NCI-H2227 treated with DMSO at 0.1 percent for 48 hours (cell line): Measurements from ENCODE around the gene PKD1.
A peak's percentile ranks its signal among the peaks of the same experiment; 100 is the strongest.
"Not testable (repeated sequence)": the region's sequence is repeated elsewhere in the genome, so short reads cannot be mapped to it uniquely, and the experiment has no call there.

Experiments
- DNase-seq: peaks from one replicate; lab custom pipeline; 2025; lab: John Stamatoyannopoulos, UW

PKD1 gene

DNA sequence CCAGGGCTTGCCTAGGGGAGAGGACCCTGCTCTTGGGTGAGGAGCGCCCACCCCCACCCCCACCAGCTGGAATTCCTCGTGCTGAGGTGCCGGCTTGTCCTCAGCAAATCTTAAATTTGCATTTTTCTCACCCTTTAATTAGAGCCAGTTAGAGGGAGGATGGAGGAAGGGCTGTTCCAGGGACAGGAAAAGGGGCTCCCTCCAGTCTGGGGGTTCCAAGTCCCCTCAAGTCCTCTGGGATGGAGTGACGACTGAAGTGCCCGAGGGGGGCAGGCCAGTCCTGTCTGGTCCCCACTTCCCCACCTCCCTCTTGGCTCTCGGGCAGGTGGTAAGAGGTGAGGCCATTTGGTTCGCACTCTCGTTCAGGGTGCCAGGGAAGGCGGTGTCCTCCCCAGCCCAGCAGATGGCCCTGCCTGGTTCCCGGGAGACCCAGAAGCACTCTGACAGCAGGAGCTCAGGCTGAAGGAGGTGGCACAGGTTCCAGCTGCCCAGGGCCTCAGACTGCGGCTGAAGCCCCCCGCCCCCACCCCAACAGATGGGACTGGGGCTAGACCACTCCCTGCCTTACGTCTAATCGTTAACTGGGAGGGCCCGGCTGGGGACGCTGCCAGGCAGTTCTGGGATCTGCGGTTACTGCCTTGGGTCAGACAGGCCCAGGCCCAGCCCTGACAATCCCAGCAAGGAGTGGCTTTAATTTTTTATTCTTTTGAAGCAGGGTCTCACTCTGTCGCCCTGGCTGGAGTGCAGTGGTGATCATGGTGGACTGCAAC, 14.9 kb upstream of the PKD1 start:
- DNase-seq, result no peak

DNA sequence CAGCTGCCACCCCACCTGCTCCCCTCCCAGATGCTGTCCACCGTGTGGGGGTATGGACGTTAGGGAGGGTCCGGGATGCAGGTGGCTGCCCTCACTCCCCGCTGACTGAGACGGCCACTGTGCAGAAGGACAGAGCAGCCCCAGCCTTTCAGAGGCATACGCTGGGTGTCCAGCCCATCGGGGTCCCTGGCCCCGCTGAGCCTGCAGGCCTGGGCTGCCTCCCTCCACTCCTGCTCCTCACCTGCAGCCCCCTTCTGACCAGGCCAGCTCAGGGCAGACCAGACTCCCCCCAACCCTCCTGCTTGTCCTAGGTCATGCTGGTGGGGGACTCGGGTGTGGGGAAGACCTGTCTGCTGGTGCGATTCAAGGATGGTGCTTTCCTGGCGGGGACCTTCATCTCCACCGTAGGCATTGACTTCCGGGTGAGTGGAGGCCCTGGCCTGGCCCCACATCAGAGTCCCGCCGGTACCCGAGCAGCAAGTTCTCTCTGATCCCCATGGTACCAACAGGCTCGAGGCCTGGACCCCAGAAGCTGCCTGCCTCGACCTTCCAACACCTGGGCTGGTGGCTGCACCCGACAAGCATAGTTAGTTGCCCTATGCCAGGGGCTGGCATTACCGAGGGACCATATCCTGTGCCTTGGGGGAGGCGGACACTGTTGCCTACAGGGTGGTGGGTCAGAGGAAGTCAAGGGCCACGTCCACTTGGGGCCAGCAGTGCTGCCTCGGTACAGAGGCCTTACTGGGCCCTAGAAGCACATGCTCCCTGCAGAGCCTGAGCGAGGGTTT, 14.1 kb upstream of the PKD1 start:
- DNase-seq, result no peak

DNA sequence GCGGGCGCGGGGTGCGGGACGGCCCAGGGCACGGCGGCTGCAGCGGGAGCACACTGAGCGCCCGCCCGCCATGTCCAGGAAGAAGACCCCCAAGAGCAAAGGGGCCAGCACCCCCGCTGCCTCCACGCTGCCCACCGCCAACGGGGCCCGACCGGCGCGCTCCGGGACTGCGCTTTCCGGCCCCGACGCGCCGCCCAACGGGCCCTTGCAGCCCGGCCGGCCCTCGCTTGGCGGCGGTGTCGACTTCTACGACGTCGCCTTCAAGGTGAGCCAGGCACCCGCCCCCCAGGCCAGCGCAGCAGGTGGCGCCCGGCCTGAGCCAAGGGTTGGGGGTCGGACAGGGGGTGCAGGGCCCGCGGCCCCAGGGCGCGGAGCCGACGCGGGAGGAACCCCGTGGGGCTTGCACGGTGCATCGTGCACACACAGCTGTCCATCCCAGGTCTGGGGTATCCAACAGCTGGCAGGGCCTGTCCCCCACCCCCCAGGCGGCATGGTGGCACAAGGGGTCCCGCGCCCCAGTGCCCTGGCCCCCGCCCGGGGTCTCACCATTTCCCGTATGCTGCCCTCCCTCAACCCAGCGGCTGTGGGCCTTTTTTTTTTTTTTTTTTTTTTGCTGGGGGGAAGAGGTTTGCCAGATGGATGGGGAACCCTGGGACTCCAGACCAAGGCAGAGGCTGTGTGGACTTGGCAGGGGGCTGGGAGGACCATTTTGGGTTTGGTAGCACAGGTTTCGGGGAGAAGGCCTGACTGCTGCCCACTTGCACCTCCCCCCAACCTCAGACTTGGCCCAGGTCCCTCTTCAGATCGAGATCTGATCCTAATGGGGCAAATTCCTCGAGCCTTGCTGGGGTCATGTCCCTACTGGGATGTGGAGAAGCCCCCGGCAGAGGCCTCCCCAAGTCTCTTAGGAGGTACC, 13.3 kb upstream of the PKD1 start:
- no peak for DNase-seq

DNA sequence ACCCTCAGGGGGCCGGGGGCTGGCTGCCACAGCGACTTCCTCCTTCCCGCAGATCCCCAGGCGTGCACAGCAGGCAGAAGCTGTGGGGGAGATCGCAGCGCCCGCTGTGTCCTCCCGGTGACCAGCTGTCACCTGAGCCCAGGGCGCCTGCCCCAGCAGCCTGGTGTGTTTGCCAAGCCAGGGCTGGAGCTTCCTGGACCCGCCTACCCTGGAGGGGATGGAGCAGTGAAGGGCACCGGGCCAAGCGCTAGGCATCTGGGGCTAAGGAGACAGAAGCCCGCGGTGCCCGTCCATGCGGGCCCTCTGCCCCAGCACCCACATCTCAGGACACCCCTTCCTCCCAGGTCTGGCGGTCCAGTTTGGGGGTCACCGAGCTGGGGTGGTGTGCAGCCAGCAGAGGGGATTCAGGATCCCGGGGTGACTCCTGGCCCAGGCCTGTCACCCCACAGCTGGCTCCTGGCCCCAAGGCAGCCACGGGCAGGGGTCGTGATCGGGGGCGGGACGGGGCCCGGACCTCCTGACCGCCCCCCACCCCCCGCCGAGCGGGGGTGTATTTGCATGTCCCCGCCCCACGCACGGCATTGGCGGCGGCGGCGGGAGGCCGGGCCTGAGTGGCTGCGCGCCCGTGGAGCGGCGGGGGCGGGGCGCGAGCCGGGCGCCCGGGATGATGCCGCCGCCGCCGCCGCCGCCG, 12.4 kb upstream of the PKD1 start, which contains the start of gene RAB26:
Gene RAB26 (plus strand): TSS at position 645 of the 691 bp plus-strand sequence. CDS start 159 bp downstream, outside the sequence.
- peak; percentile 13 for DNase-seq

GRCh38 chr16:2147378-2147777, 11.7 kb upstream of the PKD1 start:
- no peak for DNase-seq

GRCh38 chr16:2145843-2146242, 10.1 kb upstream of the PKD1 start:
- DNase-seq, result no peak

- no peak for DNase-seq
Observed at GRCh38 chr16:2143878-2144485, 8.3 kb upstream of the PKD1 start.

DNA sequence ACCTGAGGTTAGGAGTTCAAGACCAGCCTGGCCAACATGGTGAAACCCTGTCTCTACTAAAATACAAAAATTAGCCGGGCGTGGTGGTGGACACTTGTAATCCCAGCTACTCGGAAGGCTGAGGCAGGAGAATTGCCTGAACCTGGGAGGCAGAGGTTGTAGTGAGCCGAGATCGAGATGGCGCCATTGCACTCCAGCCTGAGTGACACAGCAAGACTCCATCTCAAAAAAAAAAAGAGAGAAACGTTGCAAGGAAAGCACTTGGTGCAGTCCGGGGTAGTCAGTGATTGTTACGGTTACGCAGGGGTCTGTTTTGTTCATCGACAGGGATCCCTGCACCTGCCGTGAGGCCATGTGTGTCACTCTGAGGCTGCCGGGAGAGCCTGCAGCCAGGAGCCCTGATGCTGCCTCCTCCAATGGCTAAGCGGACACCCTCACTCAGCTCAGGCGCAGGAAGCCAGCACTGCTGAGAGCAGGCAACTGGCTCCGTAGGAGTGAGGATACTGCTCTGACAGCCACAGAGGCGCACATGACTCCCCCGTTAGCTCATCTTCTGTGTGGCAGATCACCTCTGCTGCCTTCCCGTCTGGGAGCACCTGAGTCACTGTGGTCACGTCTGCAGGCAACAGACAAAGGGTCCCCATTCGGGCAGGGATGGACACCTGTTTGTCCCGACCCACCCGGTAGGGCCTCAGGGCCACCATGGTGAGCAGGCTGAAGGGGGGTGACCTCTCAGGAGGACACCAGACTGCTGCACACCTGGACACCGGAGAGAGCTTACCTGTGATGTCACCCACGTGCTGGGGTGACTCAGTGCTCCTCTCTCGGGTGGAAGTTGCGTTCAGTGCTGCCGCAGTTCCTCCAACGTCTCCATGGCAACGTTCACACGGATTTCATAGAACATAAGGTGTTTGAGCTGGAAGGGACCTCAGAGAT, 7.5 kb upstream of the PKD1 start:
- no peak for DNase-seq

DNA sequence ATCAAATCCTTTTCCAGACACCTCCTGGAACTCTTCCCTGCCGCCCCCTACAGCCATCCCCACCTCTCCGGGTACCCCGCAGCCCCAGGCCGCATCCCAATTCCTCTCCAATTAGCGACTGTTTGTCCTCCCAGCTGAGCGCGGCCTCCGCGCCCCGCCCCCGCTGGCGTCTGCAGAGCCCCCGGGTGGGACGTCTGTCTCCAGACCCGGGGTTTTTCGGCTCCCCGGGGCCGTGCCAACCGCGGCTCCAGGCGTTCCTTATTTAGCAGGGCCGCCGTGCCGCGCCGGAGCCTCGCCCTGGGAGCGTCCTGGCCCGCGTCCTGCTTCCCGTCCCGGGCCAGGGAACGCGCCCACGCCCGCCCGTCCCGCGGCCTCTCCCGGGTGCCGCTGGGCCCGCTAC, 627 bp downstream of the PKD1 start:
- DNase-seq, result not testable (repeated sequence)

DNA sequence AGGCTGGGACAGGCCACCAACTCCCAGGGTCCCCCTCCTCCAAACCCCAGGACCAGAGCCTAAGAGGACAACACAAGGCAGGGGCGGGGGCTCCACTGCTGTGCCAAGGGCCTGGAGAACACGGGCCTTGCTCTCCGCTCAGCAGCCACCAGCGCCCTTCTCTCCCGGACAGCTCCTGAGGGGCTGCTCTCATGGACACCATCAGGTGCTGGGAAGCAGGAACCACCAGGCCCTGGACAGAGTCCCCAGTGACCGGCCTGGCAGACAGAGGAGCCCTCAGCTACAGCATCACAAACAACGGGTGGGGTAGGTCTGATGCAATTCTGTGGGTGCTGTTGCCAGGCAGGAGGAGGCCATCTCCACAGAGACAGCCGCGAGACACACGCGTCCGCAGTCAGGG, 1.9 kb downstream of the PKD1 start:
- not testable (repeated sequence) for DNase-seq

- not testable (repeated sequence) for DNase-seq
Observed at GRCh38 chr16:2129890-2130447, 5.7 kb downstream of the PKD1 start.

DNA sequence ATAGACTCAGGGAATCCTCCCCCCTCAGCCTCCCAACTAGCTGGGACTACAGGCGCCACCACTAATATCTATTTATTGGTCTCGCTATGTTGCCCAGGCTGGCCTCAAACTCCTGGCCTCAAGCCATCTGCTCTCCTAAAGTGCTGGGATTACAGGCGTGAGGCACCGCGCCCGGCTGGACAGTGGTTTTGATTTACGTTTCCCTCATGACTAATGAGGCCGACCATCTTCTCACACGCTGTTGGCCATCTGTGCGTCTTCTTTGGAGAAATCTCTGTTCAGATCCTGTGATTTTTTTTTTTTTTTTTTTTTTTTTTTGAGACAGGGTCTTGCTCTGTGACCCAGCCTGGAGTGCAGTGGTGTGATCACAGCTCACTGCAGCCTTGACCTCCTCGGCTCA, 6.4 kb downstream of the PKD1 start:
- DNase-seq, result not testable (repeated sequence)

DNA sequence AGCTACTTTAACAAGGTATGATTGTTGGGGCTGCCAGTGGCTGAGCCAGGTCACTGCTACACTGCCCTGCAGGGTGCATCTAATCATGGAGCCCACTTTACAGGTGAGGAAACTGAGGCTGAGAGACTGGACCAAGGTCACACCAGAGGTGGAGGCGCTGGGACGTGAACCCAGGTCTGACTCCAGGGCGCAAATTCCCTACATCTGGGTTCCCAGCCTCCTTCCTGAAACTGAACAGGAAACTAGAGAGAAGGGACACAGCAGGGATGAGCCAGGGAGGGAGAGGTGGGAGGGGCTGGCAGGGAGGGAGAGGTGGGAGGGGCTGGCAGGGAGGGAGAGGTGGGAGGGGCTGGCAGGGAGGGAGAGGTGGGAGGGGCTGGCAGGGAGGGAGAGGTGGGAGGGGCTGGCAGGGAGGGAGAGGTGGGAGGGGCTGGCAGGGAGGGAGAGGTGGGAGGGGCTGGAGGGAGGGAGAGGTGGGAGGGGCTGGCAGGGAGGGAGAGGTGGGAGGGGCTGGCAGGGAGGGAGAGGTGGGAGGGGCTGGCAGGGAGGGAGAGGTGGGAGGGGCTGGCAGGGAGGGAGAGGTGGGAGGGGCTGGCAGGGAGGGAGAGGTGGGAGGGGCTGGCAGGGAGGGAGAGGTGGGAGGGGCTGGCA, 7.9 kb downstream of the PKD1 start:
- DNase-seq, result not testable (repeated sequence)

GRCh38 chr16:2126928-2127556, 8.7 kb downstream of the PKD1 start:
- DNase-seq, result not testable (repeated sequence)

GRCh38 chr16:2126161-2126743, 9.4 kb downstream of the PKD1 start:
- not testable (repeated sequence) for DNase-seq

- not testable (repeated sequence) for DNase-seq
Observed at GRCh38 chr16:2125609-2126008, 10.1 kb downstream of the PKD1 start.

GRCh38 chr16:2124694-2125444, 10.8 kb downstream of the PKD1 start:
- DNase-seq, result peak; percentile 15

- not testable (repeated sequence) for DNase-seq
Observed at GRCh38 chr16:2124377-2124693, 11.4 kb downstream of the PKD1 start.
